ENCODE measurements around the gene HDAC10.

GRCh38 chr22:50289942-50290630, 39.0 kb upstream of the HDAC10 start:
- no peak for TF ChIP-seq POLR2A (IDR thresholded peaks at IDR 0.05; ENCODE audit: low read depth, low read length)
- no peak for TF ChIP-seq SPI1 (IDR thresholded peaks at IDR 0.05; ENCODE audit: low read depth, low read length)
- TF ChIP-seq POLR2AphosphoS5 (IDR thresholded peaks at IDR 0.05; ENCODE audit: low read depth, low read length) = no peak
